C4-2B (cell line): ENCODE measurements around the gene GPI.

Experiments
- ZFX ChIP-seq: fragments of 450-650 bp; IDR thresholded peaks from 2 replicates; pipeline ENCODE4 v1.6.1; 2017
- TF ChIP-seq, protein P1 (sequence below): fragments of 450-650 bp; conservative IDR thresholded peaks from 2 replicates; pipeline ENCODE4 v1.5.1; 2017; ENCODE audit warnings: mild to moderate bottlenecking

DNA sequence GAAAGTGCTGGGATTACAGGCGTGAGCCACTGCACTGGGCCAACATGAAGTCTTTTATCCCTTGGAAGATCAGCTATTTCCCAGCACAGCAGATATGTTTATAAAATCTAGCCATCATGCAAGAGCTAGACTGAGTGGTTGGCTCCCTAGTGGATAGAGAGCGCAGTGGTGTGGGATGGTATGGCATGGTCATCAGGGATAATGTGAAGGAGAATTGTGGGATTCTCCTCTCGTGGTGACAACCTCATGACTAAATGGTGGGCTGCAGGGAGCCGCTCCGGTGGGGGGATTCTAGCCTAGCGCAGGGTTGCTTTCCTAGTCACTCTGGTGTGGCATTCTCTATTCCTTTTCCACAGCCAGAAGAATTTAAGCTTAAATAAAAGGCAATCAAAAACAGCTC lies 43.3 kb upstream of the GPI start:
- TF ChIP-seq, protein P1, sequence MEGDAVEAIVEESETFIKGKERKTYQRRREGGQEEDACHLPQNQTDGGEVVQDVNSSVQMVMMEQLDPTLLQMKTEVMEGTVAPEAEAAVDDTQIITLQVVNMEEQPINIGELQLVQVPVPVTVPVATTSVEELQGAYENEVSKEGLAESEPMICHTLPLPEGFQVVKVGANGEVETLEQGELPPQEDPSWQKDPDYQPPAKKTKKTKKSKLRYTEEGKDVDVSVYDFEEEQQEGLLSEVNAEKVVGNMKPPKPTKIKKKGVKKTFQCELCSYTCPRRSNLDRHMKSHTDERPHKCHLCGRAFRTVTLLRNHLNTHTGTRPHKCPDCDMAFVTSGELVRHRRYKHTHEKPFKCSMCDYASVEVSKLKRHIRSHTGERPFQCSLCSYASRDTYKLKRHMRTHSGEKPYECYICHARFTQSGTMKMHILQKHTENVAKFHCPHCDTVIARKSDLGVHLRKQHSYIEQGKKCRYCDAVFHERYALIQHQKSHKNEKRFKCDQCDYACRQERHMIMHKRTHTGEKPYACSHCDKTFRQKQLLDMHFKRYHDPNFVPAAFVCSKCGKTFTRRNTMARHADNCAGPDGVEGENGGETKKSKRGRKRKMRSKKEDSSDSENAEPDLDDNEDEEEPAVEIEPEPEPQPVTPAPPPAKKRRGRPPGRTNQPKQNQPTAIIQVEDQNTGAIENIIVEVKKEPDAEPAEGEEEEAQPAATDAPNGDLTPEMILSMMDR, result no peak
- no peak for TF ChIP-seq ZFX
